Tibial artery (tissue), 4 donors: ENCODE measurements around the gene MLIP.
"Not testable (repeated sequence)": the region's sequence is repeated elsewhere in the genome, so short reads cannot be mapped to it uniquely, and the experiment has no call there.

Source experiments
- DNase-seq, 2 donors: peaks; one replicate each; pipeline ENCODE4 v3.0.0-alpha.2; 2019
- H3K27ac ChIP-seq, 2 donors: fragments of 200-600 bp; sonication (generic) in 1 of 2; 1 replicate in 1 of 2; 2 replicates in 1 of 2; pipeline ENCODE4 v1.5.1; 2018 to 2019; ENCODE audit warnings: mild to moderate bottlenecking in 1 of 2
- H3K27me3 ChIP-seq, 2 donors: fragments of 200-600 bp; sonication (generic) in 1 of 2; one replicate each; pipeline versions ENCODE4 v1.5.1 to v1.6.0; 2016 to 2019
- H3K36me3 ChIP-seq, 3 donors: fragments of 200-600 bp; sonication (generic) in 2 of 3; one replicate each; pipeline ENCODE4 v1.5.1; 2016 to 2019; ENCODE audit warnings: mild to moderate bottlenecking in 2 of 3
- H3K4me1 ChIP-seq, 4 donors: fragments of 200-600 bp; sonication (generic) in 2 of 4; 1 replicate in 3 of 4; 2 replicates in 1 of 4; pipeline ENCODE4 v1.5.1; 2016 to 2019
- H3K4me3 ChIP-seq, 2 donors: fragments of 200-600 bp; sonication (generic) in 1 of 2; 1 replicate in 1 of 2; 2 replicates in 1 of 2; pipeline ENCODE4 v1.5.1; 2018 to 2019; ENCODE audit warnings: mild to moderate bottlenecking in 2 of 2
- H3K9me3 ChIP-seq, 3 donors: fragments of 200-600 bp; sonication (generic) in 1 of 3; one replicate each; pipeline ENCODE4 v1.5.1; 2016 to 2019
- CTCF ChIP-seq, 2 experiments: fragments of 200-600 bp in 1 of 2; fragments of 450-650 bp in 1 of 2; IDR thresholded peaks; one replicate each; pipeline ENCODE4 v1.5.1; 2017 to 2019; ENCODE audit warnings: antibody characterized with exemption in 2 of 2, mild to moderate bottlenecking in 1 of 2, moderate library complexity in 1 of 2
- intact Hi-C: fragments of 100-400 bp; cut with DNase I; formaldehyde crosslinking; loops from one replicate; pipeline ENCODE4 v1.15.0; 2023; ENCODE audit warnings: low total_unique reads

MLIP gene

GRCh38 chr6:54244430-54244829 lies 133.2 kb downstream of the MLIP start:
- no peak overlapping the region for H3K4me3 ChIP-seq
- H3K27ac ChIP-seq = no peak overlapping the region
- peak; percentile 35 to 41 for TF ChIP-seq CTCF (IDR thresholded peaks at IDR 0.05)
- no peaks in the 10 kb centered on the region for H3K4me1 ChIP-seq
- H3K9me3 ChIP-seq = no peaks in the 10 kb centered on the region
- H3K27me3 ChIP-seq = no peaks in the 10 kb centered on the region
- H3K36me3 ChIP-seq = no peaks in the 10 kb centered on the region
- DNase-seq = no peak
- intact Hi-C loops = no loop called here

- H3K36me3 ChIP-seq = no peaks in the 10 kb centered on the region
- H3K9me3 ChIP-seq = no peaks in the 10 kb centered on the region
- H3K4me1 ChIP-seq = no peaks in the 10 kb centered on the region
- no peak for DNase-seq
- no peak overlapping the region for H3K4me3 ChIP-seq
- H3K27me3 ChIP-seq = no peaks in the 10 kb centered on the region
- no peak overlapping the region for H3K27ac ChIP-seq
- TF ChIP-seq CTCF (IDR thresholded peaks at IDR 0.05) = no peak
- intact Hi-C loops = no loop called here
Measured at GRCh38 chr6:54245265-54245664, 134.0 kb downstream of the MLIP start.

GRCh38 chr6:54248319-54248718 lies 137.1 kb downstream of the MLIP start:
- Histone ChIP-seq H3K4me1 (no peaks in the 10 kb centered on the region), H3K27me3 (no peaks in the 10 kb centered on the region), H3K36me3 (no peaks in the 10 kb centered on the region), H3K9me3 (no peaks in the 10 kb centered on the region), H3K4me3 (no peak overlapping the region), H3K27ac (no peak overlapping the region)
- intact Hi-C loops = no loop called here
- DNase-seq = no peak
- TF ChIP-seq CTCF (IDR thresholded peaks at IDR 0.05) = no peak

GRCh38 chr6:54248994-54249393 lies 137.8 kb downstream of the MLIP start:
- intact Hi-C loops = no loop called here
- Histone ChIP-seq H3K27me3 (no peaks in the 10 kb centered on the region), H3K4me3 (no peak overlapping the region), H3K4me1 (no peaks in the 10 kb centered on the region), H3K36me3 (no peaks in the 10 kb centered on the region), H3K27ac (no peak overlapping the region), H3K9me3 (no peaks in the 10 kb centered on the region)
- TF ChIP-seq CTCF (IDR thresholded peaks at IDR 0.05) = no peak
- no peak for DNase-seq

GRCh38 chr6:54249812-54250211 lies 138.6 kb downstream of the MLIP start:
- intact Hi-C loops, H3K27me3 ChIP-seq, H3K36me3 ChIP-seq, DNase-seq, H3K4me3 ChIP-seq, H3K27ac ChIP-seq, H3K9me3 ChIP-seq, H3K4me1 ChIP-seq: not testable (repeated sequence)

- intact Hi-C loops = no loop called here
- H3K9me3 ChIP-seq = no peaks in the 10 kb centered on the region
Measured at GRCh38 chr6:54252496-54252895, 141.3 kb downstream of the MLIP start.

More at GRCh38 chr6:54252496-54252895, 141.3 kb downstream of the MLIP start:
- H3K4me3 ChIP-seq = no peak overlapping the region
- H3K27ac ChIP-seq = no peak overlapping the region
- H3K4me1 ChIP-seq = peaks cover 0 to 26% (median 5%) of the 10 kb centered on the region in 4 donors
- DNase-seq = no peak
- H3K27me3 ChIP-seq = no peaks in the 10 kb centered on the region
- no peaks in the 10 kb centered on the region for H3K36me3 ChIP-seq
- TF ChIP-seq CTCF (IDR thresholded peaks at IDR 0.05) = no peak
